ENCODE results near the gene NPC1.

- TF ChIP-seq, protein P1, sequence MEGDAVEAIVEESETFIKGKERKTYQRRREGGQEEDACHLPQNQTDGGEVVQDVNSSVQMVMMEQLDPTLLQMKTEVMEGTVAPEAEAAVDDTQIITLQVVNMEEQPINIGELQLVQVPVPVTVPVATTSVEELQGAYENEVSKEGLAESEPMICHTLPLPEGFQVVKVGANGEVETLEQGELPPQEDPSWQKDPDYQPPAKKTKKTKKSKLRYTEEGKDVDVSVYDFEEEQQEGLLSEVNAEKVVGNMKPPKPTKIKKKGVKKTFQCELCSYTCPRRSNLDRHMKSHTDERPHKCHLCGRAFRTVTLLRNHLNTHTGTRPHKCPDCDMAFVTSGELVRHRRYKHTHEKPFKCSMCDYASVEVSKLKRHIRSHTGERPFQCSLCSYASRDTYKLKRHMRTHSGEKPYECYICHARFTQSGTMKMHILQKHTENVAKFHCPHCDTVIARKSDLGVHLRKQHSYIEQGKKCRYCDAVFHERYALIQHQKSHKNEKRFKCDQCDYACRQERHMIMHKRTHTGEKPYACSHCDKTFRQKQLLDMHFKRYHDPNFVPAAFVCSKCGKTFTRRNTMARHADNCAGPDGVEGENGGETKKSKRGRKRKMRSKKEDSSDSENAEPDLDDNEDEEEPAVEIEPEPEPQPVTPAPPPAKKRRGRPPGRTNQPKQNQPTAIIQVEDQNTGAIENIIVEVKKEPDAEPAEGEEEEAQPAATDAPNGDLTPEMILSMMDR (IDR thresholded peaks at IDR 0.05), result no peak
- TF ChIP-seq POLR2A (IDR thresholded peaks at IDR 0.05), result no peak
These were observed 87.0 kb downstream of the NPC1 start for GRCh38 chr18:23499291-23499781.
